Measurements from ENCODE around the gene SUZ12.
"Not testable (repeated sequence)": the region's sequence is repeated elsewhere in the genome, so short reads cannot be mapped to it uniquely, and the experiment has no call there.

SUZ12 gene

DNA sequence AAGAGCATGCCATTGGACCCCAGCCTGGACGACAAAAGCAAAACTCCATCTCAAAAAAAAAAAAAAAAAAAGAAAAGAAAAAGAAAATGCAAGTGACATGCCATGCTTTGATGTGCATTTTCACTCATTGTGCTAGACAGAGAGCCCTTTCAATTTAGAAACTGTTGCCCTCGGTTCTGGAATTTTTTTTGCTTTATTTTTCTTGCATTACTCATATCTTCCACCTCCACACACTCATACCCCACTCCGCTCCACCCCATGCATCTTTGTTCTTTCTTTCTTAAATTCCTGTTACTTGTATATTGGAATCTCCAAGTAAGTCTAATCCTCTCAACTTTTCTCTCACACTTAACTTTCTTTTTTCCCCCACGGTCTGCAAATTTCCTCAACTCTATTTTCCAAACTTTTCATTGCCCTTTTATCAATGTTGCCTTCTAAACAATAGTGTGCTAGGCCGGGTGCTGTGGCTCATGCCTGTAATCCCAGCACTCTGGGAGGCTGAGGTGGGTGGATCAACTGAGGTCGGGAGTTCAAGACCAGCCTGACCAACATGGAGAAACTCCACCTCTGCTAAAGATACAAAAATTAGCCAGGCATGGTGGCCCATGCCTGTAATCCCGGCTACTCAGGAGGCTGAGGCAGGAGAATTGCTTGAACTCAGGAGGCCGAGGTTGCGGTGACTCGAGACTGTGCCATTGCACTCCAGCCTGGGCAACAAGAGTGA, 16.8 kb upstream of the SUZ12 start:
- H3K27me3 ChIP-seq (ENCODE audit: insufficient read depth, low read depth, severe bottlenecking): no peaks in the 10 kb centered on the region
- no peaks in the 10 kb centered on the region for H3K36me3 ChIP-seq
- H3K4me3 ChIP-seq (ENCODE audit: low read depth, low read length): no peak overlapping the region
- peaks cover 2% of the 10 kb centered on the region for H3K9me3 ChIP-seq (ENCODE audit: severe bottlenecking)
- TF ChIP-seq, protein P1, sequence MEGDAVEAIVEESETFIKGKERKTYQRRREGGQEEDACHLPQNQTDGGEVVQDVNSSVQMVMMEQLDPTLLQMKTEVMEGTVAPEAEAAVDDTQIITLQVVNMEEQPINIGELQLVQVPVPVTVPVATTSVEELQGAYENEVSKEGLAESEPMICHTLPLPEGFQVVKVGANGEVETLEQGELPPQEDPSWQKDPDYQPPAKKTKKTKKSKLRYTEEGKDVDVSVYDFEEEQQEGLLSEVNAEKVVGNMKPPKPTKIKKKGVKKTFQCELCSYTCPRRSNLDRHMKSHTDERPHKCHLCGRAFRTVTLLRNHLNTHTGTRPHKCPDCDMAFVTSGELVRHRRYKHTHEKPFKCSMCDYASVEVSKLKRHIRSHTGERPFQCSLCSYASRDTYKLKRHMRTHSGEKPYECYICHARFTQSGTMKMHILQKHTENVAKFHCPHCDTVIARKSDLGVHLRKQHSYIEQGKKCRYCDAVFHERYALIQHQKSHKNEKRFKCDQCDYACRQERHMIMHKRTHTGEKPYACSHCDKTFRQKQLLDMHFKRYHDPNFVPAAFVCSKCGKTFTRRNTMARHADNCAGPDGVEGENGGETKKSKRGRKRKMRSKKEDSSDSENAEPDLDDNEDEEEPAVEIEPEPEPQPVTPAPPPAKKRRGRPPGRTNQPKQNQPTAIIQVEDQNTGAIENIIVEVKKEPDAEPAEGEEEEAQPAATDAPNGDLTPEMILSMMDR (IDR thresholded peaks at IDR 0.05; ENCODE audit: low read depth, low read length): no peak
- no peak for DNase-seq
- no peak overlapping the region for H3K27ac ChIP-seq

DNA sequence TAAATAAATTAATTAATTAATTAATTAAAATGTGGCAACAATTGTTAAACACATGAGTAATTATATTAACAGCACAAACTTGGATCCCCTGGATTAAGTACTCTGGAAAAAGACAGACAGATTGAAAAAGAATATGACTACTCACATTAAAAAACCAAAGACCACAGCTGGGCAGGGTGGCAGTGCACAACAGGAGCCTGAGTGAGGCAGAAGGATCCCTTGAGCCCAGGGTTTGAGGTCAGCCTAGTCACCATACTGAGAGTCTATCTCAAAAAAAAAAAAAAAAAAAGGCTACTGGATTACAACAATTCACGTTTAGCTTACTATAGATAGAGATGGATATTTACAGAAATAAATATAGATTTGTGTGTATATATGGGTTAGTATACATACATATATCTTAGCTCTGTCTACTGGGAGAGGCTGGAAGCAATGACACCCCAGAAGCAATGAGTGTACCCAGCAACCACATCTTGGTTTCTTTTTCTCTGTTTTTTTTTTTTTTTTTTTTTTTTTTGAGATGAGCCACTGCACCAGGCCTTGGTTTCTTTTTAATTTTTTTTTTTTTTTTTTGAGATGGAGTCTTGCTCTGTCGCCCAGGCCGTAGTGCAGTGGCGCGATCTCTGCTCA, 10.6 kb upstream of the SUZ12 start:
- no peak for DNase-seq
- H3K36me3 ChIP-seq: no peaks in the 10 kb centered on the region
- no peak overlapping the region for H3K4me3 ChIP-seq (ENCODE audit: low read depth, low read length)
- TF ChIP-seq, protein P1 (IDR thresholded peaks at IDR 0.05; ENCODE audit: low read depth, low read length): no peak
- no peaks in the 10 kb centered on the region for H3K27me3 ChIP-seq (ENCODE audit: insufficient read depth, low read depth, severe bottlenecking)
- H3K27ac ChIP-seq: no peak overlapping the region
- H3K9me3 ChIP-seq (ENCODE audit: severe bottlenecking): no peaks in the 10 kb centered on the region

DNA sequence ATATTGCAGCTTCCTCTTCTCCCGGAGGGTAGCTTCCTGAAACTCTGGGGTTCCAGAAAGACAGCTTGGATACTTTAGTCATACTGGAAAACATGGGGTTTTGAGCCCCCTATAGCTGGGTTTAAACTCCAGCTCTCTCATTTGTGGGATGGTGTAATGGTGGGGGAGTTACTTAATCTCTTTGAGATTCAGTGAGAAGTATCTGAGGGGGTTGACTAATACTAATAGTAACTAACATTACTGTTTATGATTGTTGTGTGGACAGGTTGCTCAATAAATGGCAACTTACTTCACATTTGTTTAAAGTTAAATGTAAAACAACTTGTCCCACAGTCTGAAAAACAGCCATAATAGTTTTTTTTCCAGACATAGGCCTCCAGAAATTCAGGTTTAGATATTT, 5.1 kb upstream of the SUZ12 start:
- H3K27me3 ChIP-seq (ENCODE audit: insufficient read depth, low read depth, severe bottlenecking): no peaks in the 10 kb centered on the region
- TF ChIP-seq, protein P1 (IDR thresholded peaks at IDR 0.05; ENCODE audit: low read depth, low read length): no peak
- H3K36me3 ChIP-seq: no peaks in the 10 kb centered on the region
- no peak overlapping the region for H3K27ac ChIP-seq
- no peak overlapping the region for H3K4me3 ChIP-seq (ENCODE audit: low read depth, low read length)
- H3K9me3 ChIP-seq (ENCODE audit: severe bottlenecking): no peaks in the 10 kb centered on the region
- DNase-seq: no peak

DNA sequence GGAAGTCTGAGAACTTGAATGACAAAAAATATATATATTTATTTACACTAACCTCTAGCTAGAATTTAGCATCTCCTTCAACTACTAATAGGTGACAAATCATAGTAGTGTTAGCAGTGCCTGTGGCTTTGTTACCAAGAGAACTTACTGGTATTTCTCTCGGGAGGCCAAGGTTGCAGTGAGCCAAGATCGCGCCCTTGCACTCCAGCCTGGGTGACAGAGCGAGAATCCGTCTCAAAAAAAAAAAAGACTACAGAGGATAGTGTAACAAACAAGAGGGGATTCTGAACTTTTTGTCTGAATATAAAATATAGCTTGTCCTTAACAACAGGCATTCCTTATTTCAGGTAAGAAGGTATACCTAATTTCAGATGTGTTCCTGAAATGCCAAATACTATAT, 1.3 kb upstream of the SUZ12 start:
- Histone ChIP-seq H3K9me3 (ENCODE audit: severe bottlenecking) (no peaks in the 10 kb centered on the region), H3K27ac (no peak overlapping the region), H3K36me3 (no peaks in the 10 kb centered on the region), H3K4me3 (ENCODE audit: low read depth, low read length) (no peak overlapping the region), H3K27me3 (ENCODE audit: insufficient read depth, low read depth, severe bottlenecking) (no peaks in the 10 kb centered on the region)
- TF ChIP-seq, protein P1 (IDR thresholded peaks at IDR 0.05; ENCODE audit: low read depth, low read length): no peak
- DNase-seq: no peak

DNA sequence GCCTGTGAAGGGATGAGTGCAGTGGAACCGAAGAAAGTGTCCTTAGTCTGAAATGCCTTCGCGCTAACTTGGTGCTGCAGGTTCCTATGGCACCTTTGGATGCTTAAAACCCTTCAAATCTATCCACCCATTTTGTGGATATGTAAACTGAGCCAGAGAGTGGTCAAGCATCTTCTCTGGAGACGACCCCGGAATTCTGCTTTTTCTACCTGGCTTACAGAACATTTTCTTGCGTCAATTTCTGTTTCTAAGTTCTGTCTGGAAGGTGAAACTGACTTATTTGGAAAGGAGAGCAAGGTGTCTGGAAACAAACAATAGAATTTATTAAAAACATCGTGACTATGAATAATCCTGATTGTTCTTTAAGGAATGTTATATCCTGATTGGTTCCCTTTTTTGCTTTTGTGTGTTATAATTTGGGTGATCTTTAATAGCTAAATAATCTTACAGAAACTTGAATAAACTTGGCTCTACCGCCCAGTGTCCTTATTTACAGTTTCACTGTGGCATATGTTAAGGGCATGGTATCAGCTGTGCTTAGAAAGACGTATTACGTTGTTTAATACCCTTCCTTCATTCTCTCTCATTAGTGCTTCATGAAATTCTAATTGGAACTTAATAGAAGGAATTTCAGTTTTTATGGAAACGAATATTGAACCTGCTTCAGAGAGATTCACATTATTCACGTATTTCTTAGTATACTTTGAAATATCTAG, 1.3 kb downstream of the SUZ12 start:
- peaks cover 10% of the 10 kb centered on the region for H3K36me3 ChIP-seq
- H3K27me3 ChIP-seq (ENCODE audit: insufficient read depth, low read depth, severe bottlenecking); H3K27ac ChIP-seq; DNase-seq; H3K9me3 ChIP-seq (ENCODE audit: severe bottlenecking): not testable (repeated sequence)
- H3K4me3 ChIP-seq (ENCODE audit: low read depth, low read length): peak overlapping the region; percentile 38

DNA sequence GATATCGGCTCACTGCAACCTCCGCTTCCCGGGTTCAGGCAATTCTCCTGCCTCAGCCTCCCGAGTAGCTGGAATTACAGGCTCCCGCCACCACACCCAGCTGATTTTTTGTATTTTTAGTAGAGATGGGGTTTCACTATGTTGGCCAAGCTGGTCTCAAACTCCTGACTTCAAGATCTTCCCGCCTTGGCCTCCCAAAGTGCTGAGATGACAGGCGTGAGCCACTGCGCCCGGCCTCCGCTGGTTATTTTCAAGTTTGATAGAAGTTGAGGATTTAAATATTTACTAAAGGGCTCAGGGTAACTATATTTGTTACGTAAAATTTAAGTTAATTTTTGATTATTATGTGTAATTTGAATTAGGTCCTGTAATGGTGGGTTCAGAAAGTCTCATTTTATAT, 5.1 kb downstream of the SUZ12 start:
- peaks cover 13% of the 10 kb centered on the region for H3K36me3 ChIP-seq
- not testable (repeated sequence) for H3K4me3 ChIP-seq (ENCODE audit: low read depth, low read length); DNase-seq; H3K9me3 ChIP-seq (ENCODE audit: severe bottlenecking); H3K27ac ChIP-seq; H3K27me3 ChIP-seq (ENCODE audit: insufficient read depth, low read depth, severe bottlenecking)

DNA sequence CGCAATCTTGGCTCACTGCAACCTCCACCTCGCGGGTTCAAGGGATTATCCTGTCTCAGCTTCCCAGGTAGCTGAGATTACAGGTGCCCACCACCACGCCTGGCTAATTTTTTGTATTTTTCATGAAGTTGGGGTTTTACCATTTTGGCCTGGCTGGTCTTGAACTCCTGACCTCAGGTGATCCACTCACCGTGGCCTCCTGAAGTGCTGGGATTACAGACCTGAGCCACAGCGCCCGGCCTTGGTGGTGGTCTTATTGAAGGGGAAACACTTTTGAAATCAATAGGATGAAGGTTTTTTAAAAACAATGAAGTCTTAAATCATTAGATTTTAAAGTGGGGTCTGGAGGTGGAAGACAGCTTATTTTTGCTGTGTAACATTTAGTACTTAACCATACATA, 5.6 kb downstream of the SUZ12 start:
- not testable (repeated sequence) for H3K27me3 ChIP-seq (ENCODE audit: insufficient read depth, low read depth, severe bottlenecking); H3K27ac ChIP-seq; H3K4me3 ChIP-seq (ENCODE audit: low read depth, low read length); DNase-seq; H3K9me3 ChIP-seq (ENCODE audit: severe bottlenecking)
- peaks cover 13% of the 10 kb centered on the region for H3K36me3 ChIP-seq

DNA sequence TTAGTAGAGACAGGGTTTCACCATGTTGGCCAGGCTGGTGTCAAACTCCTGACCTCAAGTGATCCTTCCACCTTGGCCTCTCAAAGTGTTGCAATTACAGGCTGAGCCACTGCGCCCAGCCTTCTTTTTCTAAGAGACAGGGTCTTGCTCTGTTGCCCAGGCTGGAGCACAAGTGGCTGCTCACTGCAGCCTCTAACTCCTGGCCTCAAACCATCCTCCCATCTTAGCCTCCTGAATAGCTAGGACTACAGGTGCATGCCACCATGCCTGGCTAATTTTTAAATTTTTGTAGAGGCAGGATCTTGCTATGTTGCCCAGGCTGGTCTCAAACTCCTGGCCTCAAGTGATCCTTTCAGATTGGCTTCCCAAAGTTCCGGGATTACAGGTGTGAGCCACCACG, 15.1 kb downstream of the SUZ12 start:
- H3K36me3 ChIP-seq: peaks cover 15% of the 10 kb centered on the region
- DNase-seq: not testable (repeated sequence)

DNA sequence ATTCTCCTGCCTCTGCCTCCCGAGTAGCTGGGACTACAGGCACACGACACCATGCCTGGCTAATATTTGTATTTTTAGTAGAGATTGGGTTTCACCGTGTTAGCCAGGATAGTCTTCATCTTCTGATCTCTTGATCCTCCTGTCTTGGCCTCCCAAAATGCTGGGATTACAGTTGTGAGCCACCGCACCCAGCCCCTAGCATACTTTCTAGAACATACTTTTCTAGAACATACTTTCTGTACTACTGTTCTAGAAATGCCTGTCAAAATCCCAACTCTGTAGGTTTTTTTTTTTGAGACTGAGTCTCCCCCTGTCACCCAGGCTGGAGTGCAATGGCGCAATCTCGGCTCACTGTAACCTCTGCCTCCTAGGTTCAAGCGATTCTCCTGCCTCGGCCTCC, 27.3 kb downstream of the SUZ12 start:
- not testable (repeated sequence) for H3K27me3 ChIP-seq (ENCODE audit: insufficient read depth, low read depth, severe bottlenecking); H3K4me3 ChIP-seq (ENCODE audit: low read depth, low read length); DNase-seq; H3K9me3 ChIP-seq (ENCODE audit: severe bottlenecking)
- Histone ChIP-seq H3K36me3 (peaks cover 31% of the 10 kb centered on the region), H3K27ac (peak overlapping the region; percentile 56)

More for the DNA sequence above, 15.1 kb downstream of the SUZ12 start:
- H3K9me3 ChIP-seq (ENCODE audit: severe bottlenecking); H3K4me3 ChIP-seq (ENCODE audit: low read depth, low read length); H3K27me3 ChIP-seq (ENCODE audit: insufficient read depth, low read depth, severe bottlenecking); H3K27ac ChIP-seq: not testable (repeated sequence)
